Activated naive CD4-positive, alpha-beta T cell treated with anti-CD3 and anti-CD28 coated beads, Interleukin-2, amount 50 U/mL, for 16 hours (primary cell): ENCODE results near the gene PTPN11.
"Not testable (repeated sequence)": the region's sequence is repeated elsewhere in the genome, so short reads cannot be mapped to it uniquely, and the experiment has no call there.

Source experiments
- DNase-seq: peaks from one replicate; pipeline ENCODE4 v3.0.0-alpha.2; 2020

PTPN11 gene

GRCh38 chr12:112409906-112410244 lies 8.9 kb upstream of the PTPN11 start:
- DNase-seq: no peak

GRCh38 chr12:112413855-112414625 lies 4.7 kb upstream of the PTPN11 start:
- DNase-seq: no peak

GRCh38 chr12:112415457-112415856 lies 3.3 kb upstream of the PTPN11 start:
- DNase-seq: not testable (repeated sequence)

- no peak for DNase-seq
Observed at GRCh38 chr12:112418273-112418607, 507 bp upstream of the PTPN11 start.

- no peak for DNase-seq
Observed at GRCh38 chr12:112419297-112420133, 768 bp downstream of the PTPN11 start.

- DNase-seq: no peak
Observed at GRCh38 chr12:112420740-112421139, 2.0 kb downstream of the PTPN11 start.

- DNase-seq: no peak
Observed at GRCh38 chr12:112421363-112421762, 2.6 kb downstream of the PTPN11 start.

- DNase-seq: no peak
Observed at GRCh38 chr12:112422531-112422930, 3.8 kb downstream of the PTPN11 start.

- DNase-seq: no peak
Observed at GRCh38 chr12:112424126-112424525, 5.4 kb downstream of the PTPN11 start.

GRCh38 chr12:112425582-112426382 lies 7.0 kb downstream of the PTPN11 start:
- no peak for DNase-seq

GRCh38 chr12:112427760-112428159 lies 9.0 kb downstream of the PTPN11 start:
- no peak for DNase-seq

- DNase-seq: no peak
Observed at GRCh38 chr12:112430929-112431328, 12.2 kb downstream of the PTPN11 start.

GRCh38 chr12:112431965-112432364 lies 13.2 kb downstream of the PTPN11 start:
- no peak for DNase-seq

GRCh38 chr12:112433551-112433950 lies 14.8 kb downstream of the PTPN11 start:
- DNase-seq: no peak

- not testable (repeated sequence) for DNase-seq
Observed at GRCh38 chr12:112438645-112439044, 19.9 kb downstream of the PTPN11 start.

GRCh38 chr12:112439769-112440168 lies 21.0 kb downstream of the PTPN11 start:
- DNase-seq: no peak

- not testable (repeated sequence) for DNase-seq
Observed at GRCh38 chr12:112440653-112441052, 21.9 kb downstream of the PTPN11 start.

- no peak for DNase-seq
Observed at GRCh38 chr12:112443916-112444315, 25.2 kb downstream of the PTPN11 start.

- no peak for DNase-seq
Observed at GRCh38 chr12:112446008-112446725, 27.4 kb downstream of the PTPN11 start.

GRCh38 chr12:112447106-112447505 lies 28.4 kb downstream of the PTPN11 start:
- no peak for DNase-seq

- DNase-seq: not testable (repeated sequence)
Observed at GRCh38 chr12:112448165-112448564, 29.4 kb downstream of the PTPN11 start.

GRCh38 chr12:112450725-112451124 lies 32.0 kb downstream of the PTPN11 start:
- no peak for DNase-seq

- DNase-seq: no peak
Observed at GRCh38 chr12:112456029-112456428, 37.3 kb downstream of the PTPN11 start.
